OCI-LY3 (cell line): ENCODE results near the gene C20orf202.
"Not testable (repeated sequence)": the region's sequence is repeated elsewhere in the genome, so short reads cannot be mapped to it uniquely, and the experiment has no call there.

ENCODE experiments used
- H2AFZ ChIP-seq: fragments of 200-600, 300-600 bp; shearing (Covaris generic); 2 replicates; pipeline ENCODE4 v1.6.0; 2014; ENCODE audit warnings: antibody characterized with exemption, low read depth, low read length
- H3K27ac ChIP-seq: fragments of 200-600, 300-600 bp; sonication (generic); 2 replicates; pipeline ENCODE4 v1.5.1; 2014; ENCODE audit warnings: mild to moderate bottlenecking, low read length, moderate library complexity, mixed read lengths
- H3K27me3 ChIP-seq: fragments of 200-600, 300-600 bp; sonication (generic); 2 replicates; pipeline ENCODE4 v1.6.1; 2014; ENCODE audit warnings: low read depth, low read length, mixed read lengths
- H3K36me3 ChIP-seq: fragments of 200-600, 300-600 bp; sonication (generic); replicated peaks from 2 replicates; pipeline ENCODE3; 2014; ENCODE audit warnings: low read depth, low read length, mixed read lengths
- H3K4me1 ChIP-seq: fragments of 300-600, 200-600 bp; sonication (generic); 2 replicates; pipeline ENCODE4 v1.6.1; 2014; ENCODE audit warnings: low read length, mixed read lengths
- H3K4me2 ChIP-seq: fragments of 200-600, 300-600 bp; sonication (generic); 2 replicates; pipeline ENCODE4 v1.6.1; 2014; ENCODE audit warnings: low read length, mixed read lengths
- H3K4me3 ChIP-seq: fragments of 300-600, 200-600 bp; sonication (generic); 2 replicates; pipeline ENCODE4 v1.5.1; 2014; ENCODE audit warnings: antibody characterized with exemption, mild to moderate bottlenecking, low read length, moderate library complexity
- H3K79me2 ChIP-seq: fragments of 300-600, 200-600 bp; shearing (Covaris generic); 2 replicates; pipeline ENCODE4 v1.6.1; 2014; ENCODE audit warnings: mild to moderate bottlenecking, low read length, mixed read lengths
- H3K9ac ChIP-seq: fragments of 300-600, 200-600 bp; shearing (Covaris generic); 2 replicates; pipeline ENCODE4 v1.6.0; 2014; ENCODE audit warnings: mild to moderate bottlenecking, low read length, moderate library complexity
- H3K9me3 ChIP-seq: fragments of 200-600, 300-600 bp; shearing (Covaris generic); 2 replicates; pipeline ENCODE4 v1.6.1; 2014; ENCODE audit warnings: low read length, mixed read lengths; ENCODE audit not compliant: insufficient read depth
- H4K20me1 ChIP-seq: fragments of 200-600, 300-600 bp; sonication (generic); 2 replicates; pipeline ENCODE4 v1.6.1; 2016; ENCODE audit warnings: low read length, mixed read lengths; ENCODE audit not compliant: insufficient read depth
- CTCF ChIP-seq: fragments of 200-600, 300-600 bp; sonication (generic); IDR thresholded peaks from 2 replicates; pipeline ENCODE4 v1.5.1; 2014; ENCODE audit warnings: antibody characterized with exemption, low read length, low read depth
- EZH2phosphoT487 ChIP-seq: fragments of 200-600 bp; shearing (Covaris generic); IDR thresholded peaks from 2 replicates; pipeline ENCODE4 v1.6.1; 2018; ENCODE audit warnings: antibody characterized with exemption, mixed run types, low read depth

The C20orf202 gene

GRCh38 chr20:1242530-1242929 lies 39.3 kb downstream of the C20orf202 start:
- Histone ChIP-seq H3K79me2 (no peaks in the 10 kb centered on the region), H3K36me3 (no peaks in the 10 kb centered on the region), H4K20me1 (no peaks in the 10 kb centered on the region), H3K9me3 (no peaks in the 10 kb centered on the region), H3K27me3 (peaks cover 13% of the 10 kb centered on the region), H3K4me1 (no peaks in the 10 kb centered on the region), H2AFZ (no peak overlapping the region), H3K4me3 (no peak overlapping the region), H3K9ac (no peak overlapping the region), H3K4me2 (no peak overlapping the region), H3K27ac (no peak overlapping the region)
- no peak for TF ChIP-seq EZH2phosphoT487
- TF ChIP-seq CTCF = no peak

- Histone ChIP-seq H4K20me1 (no peaks in the 10 kb centered on the region), H3K27ac (no peak overlapping the region), H2AFZ (no peak overlapping the region), H3K27me3 (peaks cover 12% of the 10 kb centered on the region), H3K9ac (no peak overlapping the region), H3K4me1 (no peaks in the 10 kb centered on the region), H3K36me3 (no peaks in the 10 kb centered on the region), H3K4me2 (no peak overlapping the region), H3K79me2 (no peaks in the 10 kb centered on the region), H3K9me3 (no peaks in the 10 kb centered on the region), H3K4me3 (no peak overlapping the region)
- TF ChIP-seq CTCF = no peak
- no peak for TF ChIP-seq EZH2phosphoT487
Measured at GRCh38 chr20:1245578-1245977, 42.3 kb downstream of the C20orf202 start.

- Histone ChIP-seq H3K27ac (no peak overlapping the region), H3K9me3 (no peaks in the 10 kb centered on the region), H4K20me1 (no peaks in the 10 kb centered on the region), H3K27me3 (peaks cover 9% of the 10 kb centered on the region; the same call in 1 of the 2 replicates), H3K4me3 (no peak overlapping the region), H3K9ac (no peak overlapping the region), H3K79me2 (no peaks in the 10 kb centered on the region), H3K4me2 (no peak overlapping the region), H3K4me1 (no peaks in the 10 kb centered on the region), H2AFZ (no peak overlapping the region), H3K36me3 (no peaks in the 10 kb centered on the region)
- TF ChIP-seq CTCF (no peak), EZH2phosphoT487 (no peak)
Measured at GRCh38 chr20:1247689-1248088, 44.4 kb downstream of the C20orf202 start.

- H3K27ac ChIP-seq, H3K36me3 ChIP-seq, H3K4me1 ChIP-seq, H3K9ac ChIP-seq, H3K4me3 ChIP-seq, H3K4me2 ChIP-seq, H4K20me1 ChIP-seq, H3K9me3 ChIP-seq, H3K79me2 ChIP-seq, H2AFZ ChIP-seq: not testable (repeated sequence)
- H3K27me3 ChIP-seq = peaks cover 19% of the 10 kb centered on the region; the same call in 1 of the 2 replicates
Measured at GRCh38 chr20:1250282-1250681, 47.0 kb downstream of the C20orf202 start.

GRCh38 chr20:1252416-1252815 lies 49.2 kb downstream of the C20orf202 start:
- Histone ChIP-seq H3K9me3 (no peaks in the 10 kb centered on the region), H4K20me1 (no peaks in the 10 kb centered on the region), H3K4me2 (no peak overlapping the region), H3K9ac (no peak overlapping the region), H3K4me3 (no peak overlapping the region), H3K79me2 (no peaks in the 10 kb centered on the region), H3K4me1 (no peaks in the 10 kb centered on the region), H3K27me3 (peaks cover 22% of the 10 kb centered on the region), H3K27ac (no peak overlapping the region), H2AFZ (no peak overlapping the region), H3K36me3 (no peaks in the 10 kb centered on the region)
- no peak for TF ChIP-seq CTCF
- no peak for TF ChIP-seq EZH2phosphoT487
